Sigmoid colon (tissue), 3 donors: ENCODE results near the gene MAP2K2.

Source experiments
- CTCF ChIP-seq, 4 experiments: fragments of 450-650 bp in 3 of 4; fragments of 200-600 bp in 1 of 4; IDR thresholded peaks; one replicate each; pipeline ENCODE4 v1.5.1; 2016 to 2019; ENCODE audit warnings: antibody characterized with exemption in 4 of 4, mild to moderate bottlenecking in 3 of 4, moderate library complexity in 2 of 4
- POLR2A ChIP-seq, 2 donors: fragments of 450-650 bp; IDR thresholded peaks; one replicate each; pipeline ENCODE4 v1.6.1; 2016; ENCODE audit warnings: antibody characterized with exemption in 2 of 2, mild to moderate bottlenecking in 2 of 2, moderate library complexity in 2 of 2

DNA sequence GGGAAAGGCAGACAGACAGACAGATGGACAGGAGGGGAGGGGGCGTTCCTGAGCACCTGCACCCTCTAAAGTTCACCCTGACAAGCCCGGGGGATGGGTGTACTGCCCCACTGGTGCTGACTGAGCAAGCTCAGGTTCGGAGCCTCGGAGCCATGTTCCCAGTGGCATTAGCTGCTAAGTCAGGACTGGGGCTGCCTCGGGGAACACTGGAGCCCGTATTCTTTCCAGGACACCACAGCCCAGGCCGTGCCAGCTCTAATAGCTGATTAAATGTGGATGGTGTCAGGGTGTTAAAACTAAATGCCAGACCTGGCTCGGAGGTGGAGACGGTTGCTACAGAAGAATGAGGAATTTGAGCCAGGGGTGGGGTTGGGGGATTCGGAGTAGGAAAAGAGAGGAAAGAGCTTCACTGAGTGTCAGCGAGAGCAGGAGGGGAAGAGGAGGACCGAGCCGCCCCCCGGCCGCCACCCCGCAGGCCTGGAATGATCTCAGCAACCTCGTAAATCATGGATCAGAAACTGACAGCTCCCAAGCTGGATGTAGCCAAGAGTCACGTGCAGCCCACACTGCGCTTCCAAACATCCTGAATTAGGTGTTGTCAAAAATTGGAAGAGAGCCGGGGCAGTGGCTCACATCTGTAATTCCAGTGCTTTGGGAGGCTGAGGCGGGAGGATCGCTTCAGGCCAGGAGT lies 10.4 kb downstream of the MAP2K2 start:
- TF ChIP-seq POLR2A (IDR thresholded peaks at IDR 0.05): no peak
- no peak for TF ChIP-seq CTCF (IDR thresholded peaks at IDR 0.05)
